A549 (cell line): ENCODE measurements around the gene ZDHHC18. TPM values are rescaled to one million over a fixed set of nuclear protein-coding genes. Genes with fewer than 3 reads are reported as not detected.

Source experiments
- ATAC-seq, 2 experiments: fragments of 200-7000 bp in 1 of 2; fragments of >200 bp in 1 of 2; cut with Nextera tagmentation in 1 of 2; cut with Tn5 transposase in 1 of 2; 3 replicates each; pipeline versions ENCODE4 v1.8.0 to v1.9.1; 2018 to 2020; ENCODE audit warnings: mild to moderate bottlenecking in 1 of 2, moderate library complexity in 1 of 2
- CTCF ChIA-PET: fragments of 300-600 bp; sonication (Branson Sonifier 250); formaldehyde crosslinking; extraction: SDS; loops from one replicate; lab custom pipeline; 2021; ENCODE audit warnings: antibody characterized with exemption, inconsistent platforms; lab: Yijun Ruan, JAX
- POLR2A ChIA-PET: fragments of 350-600 bp; formaldehyde crosslinking; extraction: SDS; loops from one replicate; lab custom pipeline; 2021; ENCODE audit warnings: antibody characterized with exemption, inconsistent platforms; lab: Yijun Ruan, JAX
- DNase-seq, 2 experiments: peaks; one replicate each; pipeline versions ENCODE4 v3.0.0 to v3.0.0-alpha.2; 2011 to 2016; ENCODE audit warnings: low read depth in 1 of 2, low spot score in 1 of 2
- FAIRE-seq: peaks from 2 replicates; lab custom pipeline; 2011; peaks lifted over from hg19 to GRCh38; lab: Jason Lieb, UNC
- H3K27ac ChIP-seq, 2 experiments: fragments of >200 bp; sonication (Bioruptor Twin); formaldehyde crosslinking; 3 replicates each; pipeline ENCODE4 v1.5.1; 2016 to 2017
- H3K4me1 ChIP-seq: fragments of >200 bp; sonication (Bioruptor Twin); formaldehyde crosslinking; 3 replicates; pipeline ENCODE4 v1.6.1; 2016
- H3K4me2 ChIP-seq: fragments of >200 bp; sonication (Bioruptor Twin); formaldehyde crosslinking; 3 replicates; pipeline ENCODE4 v1.6.1; 2016
- H3K4me3 ChIP-seq: fragments of >200 bp; sonication (Bioruptor Twin); formaldehyde crosslinking; 3 replicates; pipeline ENCODE4 v1.5.1; 2016
- H3K9me3 ChIP-seq: fragments of >200 bp; sonication (Bioruptor Twin); formaldehyde crosslinking; 3 replicates; pipeline ENCODE4 v1.6.1; 2016
- CBX2 ChIP-seq: fragments of 200-600 bp; sonication (generic); IDR thresholded peaks from 2 replicates; pipeline ENCODE4 v1.6.1; 2016; ENCODE audit warnings: low read depth, mild to moderate bottlenecking, borderline replicate concordance
- CHD2 ChIP-seq: fragments of 150-350 bp; IDR thresholded peaks from 2 replicates; pipeline ENCODE4 v1.6.1; 2014; ENCODE audit warnings: low read length; ENCODE audit not compliant: partially characterized antibody
- ESRRA ChIP-seq: fragments of 150-350 bp; IDR thresholded peaks from 2 replicates; pipeline ENCODE4 v1.6.1; 2014; ENCODE audit warnings: mild to moderate bottlenecking, low read length, borderline replicate concordance
- FOXS1 ChIP-seq: fragments of 250-450 bp; sonication (Bioruptor Pico); IDR thresholded peaks from 2 replicates; pipeline ENCODE4 v1.5.0; 2020; ENCODE audit warnings: mild to moderate bottlenecking, moderate library complexity
- HDAC2 ChIP-seq: fragments of 200-600 bp; sonication (generic); IDR thresholded peaks from 2 replicates; pipeline ENCODE4 v1.6.1; 2016
- HEYL ChIP-seq: fragments of 250-450 bp; sonication (Bioruptor Pico); IDR thresholded peaks from 2 replicates; pipeline ENCODE4 v1.8.0; 2021; ENCODE audit warnings: mild to moderate bottlenecking, moderate library complexity
- MYC ChIP-seq: IDR thresholded peaks from 2 replicates; pipeline ENCODE4 v1.6.1; 2012; ENCODE audit warnings: mild to moderate bottlenecking, inconsistent platforms, low read length, improper control_type of control experiment, borderline replicate concordance
- POLR2A ChIP-seq: IDR thresholded peaks from 2 replicates; pipeline ENCODE4 v1.6.1; 2012; ENCODE audit warnings: mild to moderate bottlenecking, low read length
- RNF2 ChIP-seq: fragments of 200-600 bp; sonication (generic); IDR thresholded peaks from 2 replicates; pipeline ENCODE4 v1.6.1; 2016; ENCODE audit warnings: low read depth, mild to moderate bottlenecking, antibody characterized with exemption, moderate library complexity, borderline replicate concordance
- ZFP36 ChIP-seq: fragments of 450-650 bp; IDR thresholded peaks from 2 replicates; pipeline ENCODE4 v1.6.1; 2014; ENCODE audit warnings: borderline replicate concordance; ENCODE audit not compliant: partially characterized antibody
- WGBS: methylation state at CpG from one replicate; pipeline ENCODE4 v1.1.6; 2017; ENCODE audit errors: missing lambda C conversion rate; 5-methylcytosine and 5-hydroxymethylcytosine counted together
- polyA plus RNA-seq, 4 experiments: library from polyadenylated mRNA; depleted of rRNA in 3 of 4; stranded (reverse); fragments of >200 nt; fragmentation: RNase III in 1 of 4; extraction: RNeasy Plus Mini Kit Qiagen cat#74134 plus additional on column Dnase treatment in 1 of 4; gene quantifications; 2 replicates in 3 of 4; 3 replicates in 1 of 4; pipeline ENCODE4 v1.2.3, GENCODE V29; 2011 to 2017
- TF ChIP-seq, protein P1 (sequence below): IDR thresholded peaks from 2 replicates; pipeline ENCODE4 v1.6.1; 2012; ENCODE audit warnings: low read depth, borderline replicate concordance
- TF ChIP-seq, protein P2 (sequence below): fragments of >200 bp; sonication (Bioruptor Twin); formaldehyde crosslinking; IDR thresholded peaks from 3 replicates; pipeline ENCODE4 v1.5.1; 2016
- TF ChIP-seq, protein P3 (sequence below): fragments of >200 bp; sonication (Bioruptor Twin); formaldehyde crosslinking; IDR thresholded peaks from 3 replicates; pipeline ENCODE4 v1.6.1; 2016
- TF ChIP-seq, protein P4 (sequence below): IDR thresholded peaks from 2 replicates; pipeline ENCODE4 v1.6.1; 2012

Gene ZDHHC18
- polyA plus RNA-seq, 2 of the 4 experiments (the other 2 are of a cell fraction), result 16.2 to 20.0 TPM

DNA sequence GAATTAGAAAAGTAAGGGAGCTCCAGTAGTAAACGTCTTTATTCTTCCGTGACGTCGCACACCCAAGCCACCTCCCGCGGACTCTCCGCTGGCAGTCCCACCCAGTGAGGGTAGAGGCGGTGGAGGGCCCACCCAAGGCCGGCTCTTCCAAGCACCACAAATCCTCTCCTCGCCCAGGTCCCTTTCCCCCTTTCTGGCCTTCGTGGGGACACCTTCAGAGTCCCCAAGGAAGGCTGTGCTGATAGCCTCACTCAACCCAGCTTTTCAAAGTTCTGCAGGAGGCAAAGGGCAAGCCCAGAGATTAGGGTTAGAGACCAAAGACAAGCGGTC, 63.9 kb downstream of the ZDHHC18 start (continued):
- TF ChIP-seq ESRRA (no peak), HDAC2 (no peak), FOXS1 (CRISPR knock-in tag) (no peak)
- TF ChIP-seq, protein P1, sequence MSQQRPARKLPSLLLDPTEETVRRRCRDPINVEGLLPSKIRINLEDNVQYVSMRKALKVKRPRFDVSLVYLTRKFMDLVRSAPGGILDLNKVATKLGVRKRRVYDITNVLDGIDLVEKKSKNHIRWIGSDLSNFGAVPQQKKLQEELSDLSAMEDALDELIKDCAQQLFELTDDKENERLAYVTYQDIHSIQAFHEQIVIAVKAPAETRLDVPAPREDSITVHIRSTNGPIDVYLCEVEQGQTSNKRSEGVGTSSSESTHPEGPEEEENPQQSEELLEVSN, result no peak

DNA sequence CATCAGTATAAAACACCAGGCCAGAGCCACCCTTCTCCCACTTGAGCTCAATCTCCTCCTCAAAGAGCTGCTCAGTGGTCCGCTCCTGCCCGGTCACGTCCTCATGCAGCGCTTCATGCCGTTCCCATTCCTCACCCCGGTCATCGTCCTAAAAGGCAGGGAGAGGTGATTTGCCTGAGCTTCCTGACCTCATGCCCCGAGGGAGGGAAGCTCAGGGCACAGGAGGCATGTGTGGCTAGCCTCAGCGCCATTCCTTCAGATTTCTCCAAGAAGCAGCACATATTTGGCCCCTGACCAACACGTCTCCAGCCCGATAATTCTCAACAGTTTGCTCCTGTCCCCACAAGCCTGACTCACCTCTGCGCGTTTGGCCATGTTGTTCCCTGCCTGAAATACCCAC, 67.8 kb downstream of the ZDHHC18 start:
- ChIA-PET CTCF (interaction anchor here (0.8 to 3.1 kb wide), 3 partner anchors 9 to 84 kb away, joined by 3 to 11 read pairs (median 3); no protein-coding TSS in a partner anchor), POLR2A (no interaction called here)
- Histone ChIP-seq H3K4me1 (peaks cover 8% of the 10 kb centered on the region; the same call in 1 of the 3 replicates), H3K4me3 (no peak overlapping the region), H3K4me2 (no peak overlapping the region), H3K27ac (no peak overlapping the region), H3K9me3 (no peaks in the 10 kb centered on the region)
- FAIRE-seq (no peak), ATAC-seq (no peak), DNase-seq (no peak)
- 95% methylated on average over 13 of the region's 13 CpGs for WGBS
- no peak for TF ChIP-seq POLR2A
- TF ChIP-seq, protein P2, sequence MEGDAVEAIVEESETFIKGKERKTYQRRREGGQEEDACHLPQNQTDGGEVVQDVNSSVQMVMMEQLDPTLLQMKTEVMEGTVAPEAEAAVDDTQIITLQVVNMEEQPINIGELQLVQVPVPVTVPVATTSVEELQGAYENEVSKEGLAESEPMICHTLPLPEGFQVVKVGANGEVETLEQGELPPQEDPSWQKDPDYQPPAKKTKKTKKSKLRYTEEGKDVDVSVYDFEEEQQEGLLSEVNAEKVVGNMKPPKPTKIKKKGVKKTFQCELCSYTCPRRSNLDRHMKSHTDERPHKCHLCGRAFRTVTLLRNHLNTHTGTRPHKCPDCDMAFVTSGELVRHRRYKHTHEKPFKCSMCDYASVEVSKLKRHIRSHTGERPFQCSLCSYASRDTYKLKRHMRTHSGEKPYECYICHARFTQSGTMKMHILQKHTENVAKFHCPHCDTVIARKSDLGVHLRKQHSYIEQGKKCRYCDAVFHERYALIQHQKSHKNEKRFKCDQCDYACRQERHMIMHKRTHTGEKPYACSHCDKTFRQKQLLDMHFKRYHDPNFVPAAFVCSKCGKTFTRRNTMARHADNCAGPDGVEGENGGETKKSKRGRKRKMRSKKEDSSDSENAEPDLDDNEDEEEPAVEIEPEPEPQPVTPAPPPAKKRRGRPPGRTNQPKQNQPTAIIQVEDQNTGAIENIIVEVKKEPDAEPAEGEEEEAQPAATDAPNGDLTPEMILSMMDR, result no peak

DNA sequence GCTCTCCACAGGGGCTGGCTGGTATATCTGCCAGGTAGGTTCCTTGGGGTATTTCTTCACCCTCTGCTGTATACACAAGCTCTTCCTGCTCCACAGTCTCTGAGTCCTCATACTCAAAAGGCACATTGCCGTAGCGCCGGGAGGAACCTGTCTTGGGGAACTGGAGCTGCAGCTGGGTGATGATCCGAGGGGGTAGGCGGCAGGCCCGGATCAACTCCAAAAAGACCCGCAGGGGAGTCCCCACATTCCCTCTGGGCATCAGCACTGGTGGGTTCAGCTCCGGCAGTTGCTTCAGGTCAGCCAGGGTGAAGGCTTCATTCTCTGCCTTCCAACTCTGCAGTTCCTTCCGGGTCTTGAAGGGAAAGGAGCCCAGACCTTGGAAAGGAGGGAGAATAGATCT, 70.9 kb downstream of the ZDHHC18 start:
- WGBS, result 92% methylated on average over 8 of the region's 9 CpGs
- Histone ChIP-seq H3K27ac (no peak overlapping the region), H3K4me2 (no peak overlapping the region), H3K4me1 (peaks cover 5% of the 10 kb centered on the region; the same call in 1 of the 3 replicates), H3K9me3 (no peaks in the 10 kb centered on the region), H3K4me3 (no peak overlapping the region)
- DNase-seq (no peak), ATAC-seq (no peak), FAIRE-seq (no peak)
- ChIA-PET POLR2A (no interaction called here), CTCF (interaction anchor here (2.2 to 4.4 kb wide), 2 partner anchors 10 to 19 kb away, joined by 9 to 19 read pairs; no protein-coding TSS in a partner anchor)
- TF ChIP-seq, protein P2, result no peak
- TF ChIP-seq, protein P3, sequence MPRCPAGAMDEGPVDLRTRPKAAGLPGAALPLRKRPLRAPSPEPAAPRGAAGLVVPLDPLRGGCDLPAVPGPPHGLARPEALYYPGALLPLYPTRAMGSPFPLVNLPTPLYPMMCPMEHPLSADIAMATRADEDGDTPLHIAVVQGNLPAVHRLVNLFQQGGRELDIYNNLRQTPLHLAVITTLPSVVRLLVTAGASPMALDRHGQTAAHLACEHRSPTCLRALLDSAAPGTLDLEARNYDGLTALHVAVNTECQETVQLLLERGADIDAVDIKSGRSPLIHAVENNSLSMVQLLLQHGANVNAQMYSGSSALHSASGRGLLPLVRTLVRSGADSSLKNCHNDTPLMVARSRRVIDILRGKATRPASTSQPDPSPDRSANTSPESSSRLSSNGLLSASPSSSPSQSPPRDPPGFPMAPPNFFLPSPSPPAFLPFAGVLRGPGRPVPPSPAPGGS, result no peak
- TF ChIP-seq RNF2, result no peak
- no peak for TF ChIP-seq MYC
- TF ChIP-seq, protein P4, sequence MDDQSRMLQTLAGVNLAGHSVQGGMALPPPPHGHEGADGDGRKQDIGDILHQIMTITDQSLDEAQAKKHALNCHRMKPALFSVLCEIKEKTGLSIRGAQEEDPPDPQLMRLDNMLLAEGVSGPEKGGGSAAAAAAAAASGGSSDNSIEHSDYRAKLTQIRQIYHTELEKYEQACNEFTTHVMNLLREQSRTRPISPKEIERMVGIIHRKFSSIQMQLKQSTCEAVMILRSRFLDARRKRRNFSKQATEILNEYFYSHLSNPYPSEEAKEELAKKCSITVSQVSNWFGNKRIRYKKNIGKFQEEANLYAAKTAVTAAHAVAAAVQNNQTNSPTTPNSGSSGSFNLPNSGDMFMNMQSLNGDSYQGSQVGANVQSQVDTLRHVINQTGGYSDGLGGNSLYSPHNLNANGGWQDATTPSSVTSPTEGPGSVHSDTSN, result no peak
- TF ChIP-seq HEYL (CRISPR knock-in tag), result no peak
- no peak for TF ChIP-seq CHD2
- TF ChIP-seq ZFP36, result no peak
- no peak for TF ChIP-seq CBX2
